Keratinocyte (primary cell): ENCODE results near the gene SLC25A11. TPM values are rescaled to one million over a fixed set of nuclear protein-coding genes. Genes with fewer than 3 reads are reported as not detected.

Experiments used
- DNase-seq: peaks from one replicate; pipeline ENCODE4 v3.0.0-alpha.2; 2011; ENCODE audit warnings: low read depth, missing footprints, low spot score
- FAIRE-seq: peaks from 2 replicates; lab custom pipeline; 2011; peaks lifted over from hg19 to GRCh38; lab: Jason Lieb, UNC
- H2AFZ ChIP-seq: 2 replicates; pipeline ENCODE4 v1.6.0; 2012; ENCODE audit warnings: low read length, control low read depth, inconsistent platforms; ENCODE audit not compliant: control insufficient read depth
- H3K27ac ChIP-seq: 2 replicates; pipeline ENCODE4 v1.5.1; 2011; ENCODE audit warnings: low read length; ENCODE audit not compliant: control insufficient read depth, insufficient read depth
- H3K27me3 ChIP-seq: 3 replicates; pipeline ENCODE4 v1.6.0; 2011; ENCODE audit warnings: low read length; ENCODE audit not compliant: control insufficient read depth, insufficient read depth; ENCODE audit errors: extremely low read depth
- H3K36me3 ChIP-seq, 2 experiments: 2 replicates in 1 of 2; 3 replicates in 1 of 2; pipeline ENCODE4 v1.5.1; 2011; ENCODE audit warnings: low read length in 2 of 2, mild to moderate bottlenecking in 1 of 2; ENCODE audit not compliant: control insufficient read depth in 2 of 2, insufficient read depth in 2 of 2; ENCODE audit errors: extremely low read depth in 1 of 2
- H3K4me1 ChIP-seq: 3 replicates; pipeline ENCODE4 v1.5.1; 2011; ENCODE audit warnings: low read length; ENCODE audit not compliant: control insufficient read depth, insufficient read depth; ENCODE audit errors: extremely low read depth
- H3K4me2 ChIP-seq: 3 replicates; pipeline ENCODE4 v1.6.0; 2011; ENCODE audit warnings: low read depth, low read length; ENCODE audit not compliant: control insufficient read depth, insufficient read depth; ENCODE audit errors: extremely low read depth
- H3K4me3 ChIP-seq, 3 experiments: fragments of 200-600 bp in 1 of 3; sonication (generic) in 1 of 3; 2 replicates in 2 of 3; 3 replicates in 1 of 3; pipeline ENCODE4 v1.5.1; 2011 to 2016; ENCODE audit warnings: low read length in 3 of 3, mild to moderate bottlenecking in 3 of 3, control low read depth in 2 of 3, inconsistent platforms in 1 of 3, low read depth in 1 of 3, mixed read lengths in 1 of 3, mixed run types in 1 of 3, moderate library complexity in 1 of 3; ENCODE audit not compliant: control insufficient read depth in 2 of 3, insufficient read depth in 2 of 3; ENCODE audit errors: extremely low read depth in 1 of 3
- H3K79me2 ChIP-seq: 2 replicates; pipeline ENCODE4 v1.6.0; 2012; ENCODE audit warnings: low read length; ENCODE audit not compliant: control insufficient read depth, insufficient read depth
- H3K9ac ChIP-seq: 3 replicates; pipeline ENCODE4 v1.6.0; 2011; ENCODE audit warnings: low read length; ENCODE audit not compliant: control insufficient read depth, insufficient read depth; ENCODE audit errors: extremely low read depth
- H3K9me1 ChIP-seq: 3 replicates; pipeline ENCODE4 v1.6.0; 2011; ENCODE audit warnings: low read length; ENCODE audit not compliant: control insufficient read depth, insufficient read depth; ENCODE audit errors: extremely low read depth
- H3K9me3 ChIP-seq: 2 replicates; pipeline ENCODE4 v1.5.1; 2012; ENCODE audit warnings: low read depth, low read length; ENCODE audit not compliant: control insufficient read depth
- H4K20me1 ChIP-seq: 3 replicates; pipeline ENCODE4 v1.6.0; 2011; ENCODE audit warnings: low read length; ENCODE audit not compliant: control insufficient read depth, insufficient read depth; ENCODE audit errors: extremely low read depth
- CTCF ChIP-seq, 3 experiments: IDR thresholded peaks in 1 of 3; conservative IDR thresholded peaks in 1 of 3; optimal IDR thresholded peaks in 1 of 3; 2 replicates in 2 of 3; 3 replicates in 1 of 3; pipeline versions ENCODE3 to v1.5.1; 2011; ENCODE audit warnings: low read length in 3 of 3, mild to moderate bottlenecking in 3 of 3, moderate library complexity in 2 of 3, control low read depth in 1 of 3, inconsistent platforms in 1 of 3; ENCODE audit not compliant: insufficient read depth in 2 of 3; ENCODE audit errors: extremely low read depth in 1 of 3
- EZH2 ChIP-seq: IDR thresholded peaks from one replicate; pipeline ENCODE4 v1.6.1; 2012; ENCODE audit warnings: inconsistent platforms, mild to moderate bottlenecking, low read length, moderate library complexity
- dilution Hi-C: fragments of 300-500 bp; cut with MboI; formaldehyde crosslinking; loops from one replicate; pipeline ENCODE4 v1.7.0; 2020; ENCODE audit warnings: low sequenced_read_pairs; ENCODE audit not compliant: extremely low pct_ligation_motif_present
- polyA plus RNA-seq, 5 experiments: library from polyadenylated mRNA; depleted of rRNA in 3 of 5; stranded (reverse) in 3 of 5; stranded (forward) in 1 of 5; unstranded in 1 of 5; fragments of >200 nt; gene quantifications; 1 replicate in 1 of 5; 2 replicates in 3 of 5; 3 replicates in 1 of 5; pipeline versions ENCODE4 v1.2.1 to v1.2.3, GENCODE V29; 2011 to 2012; ENCODE audit warnings: missing spikeins in 2 of 5, low read depth in 1 of 5, low replicate concordance in 1 of 5

SLC25A11 gene
- polyA plus RNA-seq, 1 donor (not counting 4 experiments of a cell fraction or from before 2014, with no cell fraction given), result 33.8 TPM

GRCh38 chr17:4956493-4957061, 16.7 kb upstream of the SLC25A11 start:
- H3K9me3 ChIP-seq, result no peaks in the 10 kb centered on the region
- peaks cover 2% of the 10 kb centered on the region for H3K9me1 ChIP-seq
- no peak overlapping the region for H2AFZ ChIP-seq
- no peak overlapping the region for H3K9ac ChIP-seq
- dilution Hi-C loops, result no loop called here
- no peaks in the 10 kb centered on the region for H3K79me2 ChIP-seq
- FAIRE-seq, result no peak
- no peaks in the 10 kb centered on the region for H4K20me1 ChIP-seq
- no peak overlapping the region for H3K4me3 ChIP-seq
- H3K36me3 ChIP-seq, result peaks cover 9 to 15% of the 10 kb centered on the region in 2 experiments
- H3K27me3 ChIP-seq, result no peaks in the 10 kb centered on the region
- TF ChIP-seq CTCF (optimal IDR thresholded peaks at IDR 0.05 in 1 of 3, IDR thresholded peaks at IDR 0.05 in 1 of 3, conservative IDR thresholded peaks at IDR 0.05 in 1 of 3; ENCODE audit: extremely low read depth in 1 of 3, insufficient read depth in 2 of 3, low read length in 3 of 3) (peak; percentile 18 to 49 (median 28)), EZH2 (no peak)
- no peak overlapping the region for H3K27ac ChIP-seq
- H3K4me1 ChIP-seq, result peaks cover 11% of the 10 kb centered on the region
- H3K4me2 ChIP-seq, result no peak overlapping the region
- DNase-seq, result no peak

- no peaks in the 10 kb centered on the region for H3K27me3 ChIP-seq
- H3K9ac ChIP-seq, result no peak overlapping the region
- FAIRE-seq (no peak), DNase-seq (no peak)
- H3K9me1 ChIP-seq, result peaks cover 2% of the 10 kb centered on the region
- dilution Hi-C loops, result no loop called here
- peaks cover 4 to 8% of the 10 kb centered on the region in 2 experiments for H3K36me3 ChIP-seq
- no peak overlapping the region for H2AFZ ChIP-seq
- H3K79me2 ChIP-seq, result no peaks in the 10 kb centered on the region
- no peak overlapping the region for H3K4me2 ChIP-seq
- H4K20me1 ChIP-seq, result no peaks in the 10 kb centered on the region
- H3K4me1 ChIP-seq, result peaks cover 15% of the 10 kb centered on the region
- no peaks in the 10 kb centered on the region for H3K9me3 ChIP-seq
- H3K27ac ChIP-seq, result no peak overlapping the region
- no peak overlapping the region for H3K4me3 ChIP-seq
- TF ChIP-seq CTCF (optimal IDR thresholded peaks at IDR 0.05 in 1 of 3, IDR thresholded peaks at IDR 0.05 in 1 of 3, conservative IDR thresholded peaks at IDR 0.05 in 1 of 3; ENCODE audit: extremely low read depth in 1 of 3, insufficient read depth in 2 of 3, low read length in 3 of 3), result no peak
- no peak for TF ChIP-seq EZH2
Measured at GRCh38 chr17:4955091-4955490, 15.2 kb upstream of the SLC25A11 start.
